Measurements from ENCODE around the gene CCDC89.

The CCDC89 gene

GRCh38 chr11:85666687-85667086 is 19.3 kb downstream of the CCDC89 start:
- no peaks in the 10 kb centered on the region for H3K4me1 ChIP-seq (ENCODE audit: control insufficient read depth, insufficient read depth, low read length)
- ChIA-PET POLR2A (no interaction called here), CTCF (interaction anchor here (0.6 kb wide), 1 partner anchor 665 kb away, joined by 3 read pairs; no protein-coding TSS in a partner anchor)
- peaks cover 0 to 21% of the 10 kb centered on the region in 2 experiments; a peak in 1 of 3 replicates for H3K36me3 ChIP-seq (ENCODE audit: control insufficient read depth in 2 of 2, insufficient read depth in 1 of 2, low read length in 2 of 2)
- H3K4me3 ChIP-seq (ENCODE audit: low read depth, low read length), result no peak overlapping the region
- H3K27ac ChIP-seq (ENCODE audit: extremely low read depth, low read depth, low read length), result no peak overlapping the region
- no peaks in the 10 kb centered on the region for H3K9me3 ChIP-seq (ENCODE audit: control insufficient read depth, insufficient read depth, low read depth, low read length)
- no peak for TF ChIP-seq ZNF658 (tag by site-specific recombination; IDR thresholded peaks at IDR 0.05)
- TF ChIP-seq ZFHX2 (tag by site-specific recombination; conservative IDR thresholded peaks at IDR 0.05), result no peak
- TF ChIP-seq ZNF155 (tag by site-specific recombination; IDR thresholded peaks at IDR 0.05), result no peak
- no peak for TF ChIP-seq PRDM2 (tag by site-specific recombination; IDR thresholded peaks at IDR 0.05; ENCODE audit: borderline replicate concordance)
- no peak for TF ChIP-seq ZNF366 (tag by site-specific recombination; conservative IDR thresholded peaks at IDR 0.05)
- no peak for TF ChIP-seq KLF1 (tag by site-specific recombination; IDR thresholded peaks at IDR 0.05)
- no peak for TF ChIP-seq ZNF175 (tag by site-specific recombination; IDR thresholded peaks at IDR 0.05)
- TF ChIP-seq ZNF223 (tag by site-specific recombination; IDR thresholded peaks at IDR 0.05), result no peak

GRCh38 chr11:85665733-85666132 is 20.3 kb downstream of the CCDC89 start:
- CTCF ChIA-PET, result no interaction called here
- Histone ChIP-seq H3K27ac (ENCODE audit: extremely low read depth, low read depth, low read length) (no peak overlapping the region), H3K4me1 (ENCODE audit: control insufficient read depth, insufficient read depth, low read length) (no peaks in the 10 kb centered on the region), H3K9me3 (ENCODE audit: control insufficient read depth, insufficient read depth, low read depth, low read length) (no peaks in the 10 kb centered on the region), H3K36me3 (ENCODE audit: control insufficient read depth in 2 of 2, insufficient read depth in 1 of 2, low read length in 2 of 2) (peaks cover 6 to 30% of the 10 kb centered on the region in 2 experiments; a peak in 2 of 3 replicates), H3K4me3 (ENCODE audit: low read depth, low read length) (no peak overlapping the region)
- TF ChIP-seq ZNF335 (tag by site-specific recombination; conservative IDR thresholded peaks at IDR 0.05) (peak; percentile 63; the same call in 1 of the 2 replicates), WT1 (tag by site-specific recombination; IDR thresholded peaks at IDR 0.05) (no peak), PRDM4 (tag by site-specific recombination; IDR thresholded peaks at IDR 0.05) (no peak)
- POLR2A ChIA-PET, result no interaction called here

- Histone ChIP-seq H3K4me1 (ENCODE audit: control insufficient read depth, insufficient read depth, low read length) (no peaks in the 10 kb centered on the region), H3K9me3 (ENCODE audit: control insufficient read depth, insufficient read depth, low read depth, low read length) (no peaks in the 10 kb centered on the region), H3K27ac (ENCODE audit: extremely low read depth, low read depth, low read length) (peak within 1 kb of the TSS; percentile 94), H3K36me3 (ENCODE audit: control insufficient read depth in 2 of 2, insufficient read depth in 1 of 2, low read length in 2 of 2) (peaks cover 12 to 39% of the 10 kb centered on the region in 2 experiments; a peak in 2 of 3 replicates), H3K4me3 (ENCODE audit: low read depth, low read length) (peak within 1 kb of the TSS; percentile 91)
- ChIA-PET CTCF (interaction anchor here (0.6 to 1.0 kb wide), 3 partner anchors 46 to 733 kb away, joined by 3 to 6 read pairs (median 4); no protein-coding TSS in a partner anchor), POLR2A (interaction anchor here (0.6 to 3.4 kb wide), 10 partner anchors 9 to 598 kb away, joined by 3 to 37 read pairs (median 3); partner anchors contain the start of genes CCDC83, CCDC89, TMEM126A and TMEM126B)
- TF ChIP-seq ZBTB44 (tag by site-specific recombination; IDR thresholded peaks at IDR 0.05) (0 out of 2 replicates have a peak, but pooled peaks have one; percentile 24), ZXDB (tag by site-specific recombination; IDR thresholded peaks at IDR 0.05) (0 out of 2 replicates have a peak, but pooled peaks have one; percentile 12), ZSCAN5A (tag by site-specific recombination; IDR thresholded peaks at IDR 0.05) (0 out of 2 replicates have a peak, but pooled peaks have one; percentile 60), TRIM28 (IDR thresholded peaks at IDR 0.05; ENCODE audit: borderline replicate concordance, low read length) (peak; percentile 23; the same call in 1 of the 2 replicates), ZNF404 (tag by site-specific recombination; IDR thresholded peaks at IDR 0.05) (no peak)
Measured at GRCh38 chr11:85664615-85665481, 21.1 kb downstream of the CCDC89 start, which contains the start of gene CREBZF. Gene CREBZF (minus strand): TSS chr11:85665129. CDS start chr11:85664875, 254 bp downstream.
